Inferior parietal cortex (tissue), 1 donor: ENCODE results near the gene IL21R.
"Not testable (repeated sequence)": the region's sequence is repeated elsewhere in the genome, so short reads cannot be mapped to it uniquely, and the experiment has no call there.

ENCODE experiments used
- DNase-seq: peaks from one replicate; pipeline ENCODE4 v3.0.0-alpha.2; 2016; ENCODE audit errors: extremely low spot score

Gene IL21R

GRCh38 chr16:27444015-27444414 lies 42.0 kb downstream of the IL21R start:
- no peak for DNase-seq

- no peak for DNase-seq
These were observed 42.5 kb downstream of the IL21R start for GRCh38 chr16:27444470-27444869.

- no peak for DNase-seq
These were observed 43.7 kb downstream of the IL21R start for GRCh38 chr16:27445502-27446175.

- no peak for DNase-seq
These were observed 44.7 kb downstream of the IL21R start for GRCh38 chr16:27446721-27447120.

GRCh38 chr16:27447301-27447700 lies 45.3 kb downstream of the IL21R start:
- no peak for DNase-seq

GRCh38 chr16:27448532-27449433 lies 46.8 kb downstream of the IL21R start:
- DNase-seq, result no peak

- DNase-seq, result no peak
These were observed 47.6 kb downstream of the IL21R start for GRCh38 chr16:27449434-27450195.

- no peak for DNase-seq
These were observed 48.2 kb downstream of the IL21R start for GRCh38 chr16:27450196-27450549.

- DNase-seq, result no peak
These were observed 50.9 kb downstream of the IL21R start for GRCh38 chr16:27452569-27453493.

- no peak for DNase-seq
These were observed 51.5 kb downstream of the IL21R start for GRCh38 chr16:27453494-27453825.

- no peak for DNase-seq
These were observed 53.7 kb downstream of the IL21R start for GRCh38 chr16:27455700-27456099.

GRCh38 chr16:27457605-27457900 lies 55.6 kb downstream of the IL21R start:
- not testable (repeated sequence) for DNase-seq

GRCh38 chr16:27458258-27458657 lies 56.3 kb downstream of the IL21R start:
- no peak for DNase-seq

- no peak for DNase-seq
These were observed 57.2 kb downstream of the IL21R start for GRCh38 chr16:27458987-27459688.

GRCh38 chr16:27460213-27460612 lies 58.2 kb downstream of the IL21R start:
- DNase-seq, result no peak

GRCh38 chr16:27460663-27461482 lies 58.9 kb downstream of the IL21R start:
- DNase-seq, result no peak

- no peak for DNase-seq
These were observed 59.7 kb downstream of the IL21R start for GRCh38 chr16:27461483-27462171.

- DNase-seq, result no peak
These were observed 60.3 kb downstream of the IL21R start for GRCh38 chr16:27462200-27462845.
